HG03108 (cell line): ENCODE results near the gene IRAK1BP1.
A peak's percentile ranks its signal among the peaks of the same experiment; 100 is the strongest.
"Not testable (repeated sequence)": the region's sequence is repeated elsewhere in the genome, so short reads cannot be mapped to it uniquely, and the experiment has no call there.

Experiments
- ATAC-seq: cut with Tn5 transposase; IDR thresholded peaks from one replicate; pipeline ENCODE4 v1.9.1; 2021; ENCODE audit warnings: moderate library complexity; ENCODE audit not compliant: unreplicated experiment

IRAK1BP1 gene, protein sequence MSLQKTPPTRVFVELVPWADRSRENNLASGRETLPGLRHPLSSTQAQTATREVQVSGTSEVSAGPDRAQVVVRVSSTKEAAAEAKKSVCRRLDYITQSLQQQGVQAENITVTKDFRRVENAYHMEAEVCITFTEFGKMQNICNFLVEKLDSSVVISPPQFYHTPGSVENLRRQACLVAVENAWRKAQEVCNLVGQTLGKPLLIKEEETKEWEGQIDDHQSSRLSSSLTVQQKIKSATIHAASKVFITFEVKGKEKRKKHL

DNA sequence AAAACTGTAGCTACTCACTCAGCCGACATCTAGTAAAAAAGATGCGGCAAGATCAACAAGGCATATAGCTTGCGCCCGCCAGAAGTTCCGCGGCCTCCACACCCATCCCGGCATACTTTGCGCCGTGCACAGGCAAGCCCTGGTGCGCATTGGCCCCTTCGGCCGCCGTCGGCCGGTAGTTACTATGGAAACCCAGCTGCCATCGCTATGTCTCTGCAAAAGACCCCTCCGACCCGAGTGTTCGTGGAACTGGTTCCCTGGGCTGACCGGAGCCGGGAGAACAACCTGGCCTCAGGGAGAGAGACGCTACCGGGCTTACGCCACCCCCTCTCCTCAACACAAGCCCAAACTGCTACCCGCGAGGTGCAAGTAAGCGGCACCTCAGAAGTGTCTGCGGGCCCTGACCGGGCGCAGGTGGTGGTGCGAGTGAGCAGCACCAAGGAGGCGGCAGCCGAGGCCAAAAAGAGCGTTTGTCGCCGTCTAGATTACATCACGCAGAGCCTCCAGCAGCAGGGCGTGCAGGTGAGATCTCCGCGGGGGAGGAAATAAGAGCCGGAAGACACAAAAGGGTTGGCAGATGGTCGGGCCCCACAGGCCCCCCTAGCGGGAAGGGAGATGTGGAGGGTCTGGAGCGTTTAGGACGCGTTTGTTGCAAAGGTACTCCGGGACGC, at the start of gene IRAK1BP1:
Gene IRAK1BP1, plus strand, starts transcription at position 182 of the 671 bp plus-strand sequence. Its CDS starts 26 bp downstream, at position 208.
- peak; percentile 94 for ATAC-seq

- ATAC-seq = no peak
Measured at GRCh38 chr6:78824045-78824444, 43.3 kb upstream of the IRAK1BP1 start.

DNA sequence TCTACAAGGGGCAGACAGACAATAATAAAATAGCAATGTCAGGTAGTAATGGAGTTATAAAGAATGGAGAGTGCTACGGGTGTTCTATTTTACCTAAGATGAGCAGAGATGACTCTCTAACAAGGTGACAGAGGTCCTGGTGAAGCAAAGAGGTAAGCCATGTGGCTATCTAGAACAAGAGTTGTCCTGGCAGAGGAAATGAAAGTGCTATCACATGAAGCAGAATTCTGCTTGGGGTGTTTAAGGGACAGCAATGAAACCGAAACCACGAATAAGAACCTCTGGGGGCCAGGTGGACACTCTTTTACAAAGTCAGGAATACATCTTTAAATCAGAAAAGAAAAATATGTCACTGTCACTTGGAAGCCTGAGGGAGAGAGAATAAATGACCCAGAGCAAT, 37.9 kb upstream of the IRAK1BP1 start:
- no peak for ATAC-seq

GRCh38 chr6:78830805-78831204, 36.5 kb upstream of the IRAK1BP1 start:
- no peak for ATAC-seq

- ATAC-seq = no peak
Measured at GRCh38 chr6:78831492-78831891, 35.9 kb upstream of the IRAK1BP1 start.

- no peak for ATAC-seq
Measured at GRCh38 chr6:78832091-78832808, 35.1 kb upstream of the IRAK1BP1 start.

DNA sequence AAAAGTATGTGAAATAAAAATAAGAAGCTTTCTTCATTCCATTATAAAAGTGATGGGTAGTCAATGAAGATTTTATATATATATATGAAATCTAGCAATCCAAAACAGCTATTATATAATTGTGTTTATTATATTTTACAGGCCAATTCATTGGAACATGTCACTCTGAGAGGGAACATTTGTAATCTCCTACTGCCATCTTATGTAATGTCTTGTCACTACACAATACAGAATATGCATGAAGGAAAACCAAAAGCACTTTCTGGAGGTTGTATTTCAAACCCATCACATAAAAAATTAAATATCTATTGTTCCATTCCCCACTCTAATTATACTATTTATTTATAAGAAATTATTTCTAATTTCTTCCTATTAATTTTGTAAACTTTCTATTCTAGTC, 31.5 kb upstream of the IRAK1BP1 start:
- ATAC-seq = no peak

DNA sequence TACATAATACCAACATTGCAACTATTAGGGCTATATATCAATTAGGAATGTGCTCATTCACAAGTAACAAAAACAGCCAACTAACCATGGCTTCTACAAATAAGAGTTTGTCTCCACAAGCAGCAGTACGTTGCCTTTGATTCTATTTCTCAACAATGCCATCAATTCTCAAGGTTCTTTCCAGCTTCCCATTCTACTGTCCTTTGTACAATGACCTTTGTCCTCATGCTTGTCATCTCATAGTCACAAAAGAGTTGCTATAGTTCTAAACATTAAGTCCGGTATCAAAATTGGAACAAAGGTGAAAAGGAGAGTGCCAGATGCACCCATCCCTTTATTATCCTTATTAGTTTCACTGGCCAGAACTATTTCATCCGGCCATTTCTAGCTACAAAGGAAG, 30.8 kb upstream of the IRAK1BP1 start:
- ATAC-seq = no peak

DNA sequence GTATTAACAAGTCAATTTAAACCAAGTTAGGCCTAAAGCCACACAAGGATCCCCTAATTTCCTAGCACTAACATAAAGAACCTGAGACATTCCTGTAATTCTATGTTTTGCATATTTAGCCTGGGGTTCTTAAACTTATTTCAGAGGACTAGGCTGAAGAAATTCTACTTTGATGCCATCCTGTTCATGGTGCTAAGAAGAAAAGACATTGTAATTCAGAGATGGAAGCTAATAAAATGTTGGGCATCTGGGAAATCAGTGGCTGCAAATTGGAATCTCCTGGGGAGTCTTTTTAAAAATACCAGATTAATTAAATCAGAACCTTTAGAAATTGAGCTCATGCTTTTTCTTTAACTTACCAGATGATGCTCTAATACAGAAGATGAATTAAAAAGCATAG, 26.2 kb upstream of the IRAK1BP1 start:
- no peak for ATAC-seq

DNA sequence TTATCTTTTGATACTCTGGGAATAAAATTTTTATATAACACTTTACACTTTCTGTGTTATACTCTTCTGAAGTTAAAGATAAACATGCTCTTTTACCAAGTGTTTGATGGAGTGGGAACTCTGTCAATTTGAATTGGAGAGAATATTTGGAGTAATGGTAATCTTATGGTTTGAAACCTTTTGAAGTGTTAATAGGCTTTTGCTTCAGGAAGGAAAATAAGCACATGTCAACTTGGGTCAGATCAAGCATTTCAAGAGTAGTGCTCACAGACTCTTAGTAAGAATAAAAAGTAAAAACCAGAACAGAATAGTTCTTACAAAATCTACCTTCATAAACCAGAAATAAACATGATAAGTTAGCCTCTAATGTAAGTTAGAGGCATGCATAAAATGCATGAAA, 24.4 kb upstream of the IRAK1BP1 start:
- ATAC-seq = no peak

- no peak for ATAC-seq
Measured at GRCh38 chr6:78844899-78845298, 22.5 kb upstream of the IRAK1BP1 start.

DNA sequence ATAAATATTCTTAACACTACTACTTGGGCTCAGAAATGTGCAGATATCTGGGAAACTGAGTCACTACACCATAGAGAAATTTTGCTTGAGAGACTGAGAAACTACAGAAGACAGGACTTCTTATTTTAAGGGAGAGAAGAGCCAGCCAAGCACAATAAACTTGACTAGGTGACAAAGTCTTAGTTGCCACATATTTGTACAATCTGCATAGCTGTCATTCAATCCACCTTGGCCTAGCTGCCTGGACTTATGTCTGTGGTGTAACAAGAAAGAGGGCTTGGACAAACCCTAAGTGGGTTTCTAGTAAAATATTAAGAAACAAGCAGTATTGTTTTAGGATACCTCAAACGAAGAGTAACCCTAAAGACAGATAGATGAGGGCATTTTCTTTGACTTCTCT, 21.8 kb upstream of the IRAK1BP1 start:
- ATAC-seq = no peak

DNA sequence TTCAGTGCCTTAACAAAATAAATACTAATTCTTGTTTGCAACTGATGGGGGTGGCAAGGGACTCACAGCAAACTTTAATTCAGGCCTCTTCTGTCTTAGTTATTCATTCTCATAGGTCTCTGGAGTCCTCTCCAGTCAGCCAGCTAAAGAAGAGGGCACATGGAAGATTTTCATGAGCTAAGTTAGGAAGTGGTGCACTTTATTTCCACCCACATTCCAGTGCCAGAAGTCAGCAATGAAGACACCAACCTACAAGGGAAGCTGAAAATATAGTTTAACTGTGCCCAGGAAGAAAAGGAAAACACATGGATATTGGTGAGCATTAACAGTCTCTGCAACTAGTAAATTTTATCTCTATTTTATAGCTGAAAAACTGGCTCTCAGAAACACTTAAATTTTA, 16.7 kb upstream of the IRAK1BP1 start:
- ATAC-seq = no peak

- ATAC-seq = no peak
Measured at GRCh38 chr6:78851156-78851555, 16.2 kb upstream of the IRAK1BP1 start.

DNA sequence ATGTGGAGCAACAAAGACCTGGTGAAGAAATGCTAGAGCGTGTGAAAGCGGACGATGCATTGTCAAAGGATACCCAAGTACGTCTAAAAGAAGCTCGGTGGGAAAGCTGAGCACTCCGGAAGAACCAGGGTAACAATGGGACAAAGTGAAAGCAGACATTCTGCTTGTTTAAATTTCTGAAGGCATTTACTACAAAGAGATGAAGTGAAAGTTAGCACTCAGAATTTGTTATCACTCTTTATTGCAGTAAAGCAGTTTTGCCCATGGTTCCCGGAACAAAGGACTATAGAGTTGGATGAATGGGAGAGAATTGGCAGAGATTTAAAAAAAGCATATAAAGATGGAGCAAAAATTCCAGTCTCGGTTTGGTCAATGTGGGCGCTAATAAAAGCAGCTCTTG, 12.8 kb upstream of the IRAK1BP1 start:
- ATAC-seq = no peak

DNA sequence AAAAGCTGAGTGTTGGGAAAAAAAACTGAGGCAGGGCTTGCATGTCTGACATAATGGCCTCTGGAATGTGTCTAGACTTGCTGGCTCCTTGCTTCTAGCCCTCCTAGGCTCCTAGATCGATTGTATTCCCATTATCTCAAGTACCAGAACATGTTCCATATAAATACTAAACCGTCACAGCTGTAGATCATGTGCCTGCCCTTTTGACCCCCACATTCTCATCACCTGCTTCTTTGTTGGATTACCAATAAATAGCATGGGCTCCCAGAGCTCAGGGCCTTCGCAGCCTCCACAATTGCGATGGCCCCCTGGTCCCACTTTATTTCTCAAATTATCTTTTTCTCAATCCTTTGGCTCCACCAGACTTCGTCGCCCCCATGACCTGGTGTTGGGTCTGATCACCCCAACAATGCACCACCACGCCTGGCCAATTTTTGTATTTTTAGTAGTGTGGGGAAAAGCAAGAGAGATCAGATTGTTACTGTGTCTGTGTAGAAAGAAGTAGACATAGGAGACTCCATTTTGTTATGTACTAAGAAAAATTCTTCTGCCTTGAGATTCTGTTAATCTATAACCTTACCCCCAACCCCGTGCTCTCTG, 8.9 kb upstream of the IRAK1BP1 start:
- not testable (repeated sequence) for ATAC-seq

GRCh38 chr6:78861509-78861908, 5.8 kb upstream of the IRAK1BP1 start:
- no peak for ATAC-seq

DNA sequence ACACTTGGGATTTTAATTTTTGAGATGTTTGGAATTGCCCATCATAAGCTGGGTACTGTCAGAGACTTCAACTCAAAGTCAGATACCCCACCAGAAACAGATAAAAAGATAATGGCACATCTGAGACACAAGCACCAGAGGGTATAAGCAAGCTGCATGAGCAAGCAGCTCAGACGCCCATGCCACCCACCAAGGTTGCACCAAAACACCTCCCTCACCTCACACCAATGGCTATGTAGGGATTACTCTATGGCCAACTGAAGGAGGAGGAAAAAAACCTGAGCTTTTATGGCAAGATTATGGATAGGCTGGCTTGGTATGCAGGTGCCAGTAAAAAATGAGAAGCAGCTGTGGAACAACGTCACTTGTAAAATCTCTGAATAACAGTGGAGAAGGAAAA, 3.8 kb upstream of the IRAK1BP1 start:
- ATAC-seq = no peak

DNA sequence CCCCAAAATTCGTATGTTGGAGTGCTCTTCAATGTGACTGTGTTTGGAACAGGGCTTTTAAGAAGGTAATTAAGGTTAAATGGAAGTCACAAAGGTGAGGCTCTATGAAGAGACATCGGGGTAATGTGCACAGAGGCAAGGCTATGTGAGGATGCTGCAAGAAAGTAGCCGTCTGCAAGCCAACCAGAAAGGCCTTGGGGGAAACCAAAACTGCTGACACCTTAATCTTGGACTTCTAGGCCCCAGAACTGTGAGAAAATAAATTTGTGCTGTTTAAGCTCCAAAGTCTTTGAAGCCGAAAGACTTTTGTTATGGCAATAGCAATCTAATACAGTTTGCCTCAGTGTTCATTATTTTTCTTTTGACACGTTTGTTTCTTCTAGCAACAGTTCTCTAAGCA, 2.4 kb upstream of the IRAK1BP1 start:
- ATAC-seq = no peak

DNA sequence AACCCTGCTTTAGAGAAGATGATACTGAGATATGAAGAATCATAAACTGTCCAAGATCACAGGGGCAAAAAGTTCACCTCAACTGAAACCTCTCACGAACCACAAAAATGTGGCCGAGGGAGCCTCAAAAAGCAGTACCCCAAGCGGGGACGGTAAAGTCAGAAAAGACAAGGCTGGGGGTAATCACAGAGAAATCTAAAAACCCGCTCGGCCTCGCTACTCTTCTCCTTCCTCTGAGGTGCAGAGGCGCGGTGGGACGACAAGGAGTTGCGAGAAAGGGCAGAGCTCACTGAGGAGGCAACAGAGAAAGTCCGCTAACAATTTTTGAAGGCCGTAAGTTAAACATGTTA, 356 bp upstream of the IRAK1BP1 start:
- ATAC-seq = peak; percentile 28

DNA sequence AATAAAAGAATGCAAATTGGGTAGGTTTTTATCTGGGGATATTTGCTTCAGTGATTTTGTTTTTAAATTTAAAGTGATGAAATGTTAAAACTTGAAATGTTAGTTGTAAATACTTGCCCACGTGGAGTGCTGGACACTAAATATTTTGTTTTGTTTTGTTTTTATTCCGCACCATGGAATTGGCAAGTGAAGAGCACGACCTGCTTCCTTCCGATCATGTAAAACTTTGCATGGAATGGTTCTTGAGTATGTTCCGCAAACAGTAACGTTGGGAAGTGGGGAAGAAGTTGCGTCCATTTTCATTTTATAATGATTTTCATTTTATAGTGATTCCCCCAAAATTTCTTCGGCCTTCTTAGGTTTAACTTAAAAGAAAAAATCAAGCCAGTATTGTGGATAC, 765 bp downstream of the IRAK1BP1 start:
- no peak for ATAC-seq

- no peak for ATAC-seq
Measured at GRCh38 chr6:78875505-78875904, 8.2 kb downstream of the IRAK1BP1 start.
